HG02759 (cell line): ENCODE measurements around the gene VAMP5.
"Not testable (repeated sequence)": the region's sequence is repeated elsewhere in the genome, so short reads cannot be mapped to it uniquely, and the experiment has no call there.

ENCODE experiments used
- ATAC-seq: cut with Tn5 transposase; IDR thresholded peaks from one replicate; pipeline ENCODE4 v1.9.1; 2021; ENCODE audit warnings: mild to moderate bottlenecking, moderate library complexity; ENCODE audit not compliant: unreplicated experiment

The VAMP5 gene

GRCh38 chr2:85584354-85584856, at the start of gene VAMP5:
VAMP5 (plus strand) TSS chr2:85584431; CDS start chr2:85584491, 60 bp downstream.
- peak; percentile 77 for ATAC-seq

GRCh38 chr2:85534881-85535280, 49.4 kb upstream of the VAMP5 start:
- no peak for ATAC-seq

- ATAC-seq = no peak
These were observed 47.8 kb upstream of the VAMP5 start for GRCh38 chr2:85536479-85536878.

GRCh38 chr2:85537600-85538506, 46.4 kb upstream of the VAMP5 start:
- no peak for ATAC-seq

GRCh38 chr2:85538507-85539360, 45.5 kb upstream of the VAMP5 start, which contains the start of gene MAT2A:
MAT2A (plus strand) TSS chr2:85539168; CDS start chr2:85539288, 120 bp downstream.
- peak; percentile 78 for ATAC-seq

- peak; percentile 33 for ATAC-seq
These were observed 44.7 kb upstream of the VAMP5 start for GRCh38 chr2:85539361-85540132.

- ATAC-seq = no peak
These were observed 44.0 kb upstream of the VAMP5 start for GRCh38 chr2:85540133-85540648.

GRCh38 chr2:85541262-85541661, 43.0 kb upstream of the VAMP5 start:
- no peak for ATAC-seq

- no peak for ATAC-seq
These were observed 42.3 kb upstream of the VAMP5 start for GRCh38 chr2:85541753-85542457.

GRCh38 chr2:85542777-85543176, 41.5 kb upstream of the VAMP5 start:
- ATAC-seq = no peak

- ATAC-seq = not testable (repeated sequence)
These were observed 40.0 kb upstream of the VAMP5 start for GRCh38 chr2:85544254-85544691.

GRCh38 chr2:85544915-85545779, 39.1 kb upstream of the VAMP5 start:
- ATAC-seq = not testable (repeated sequence)

GRCh38 chr2:85545780-85546240, 38.4 kb upstream of the VAMP5 start:
- no peak for ATAC-seq

- no peak for ATAC-seq
These were observed 37.0 kb upstream of the VAMP5 start for GRCh38 chr2:85547089-85547858.

GRCh38 chr2:85547859-85548607, 36.2 kb upstream of the VAMP5 start:
- ATAC-seq = no peak

GRCh38 chr2:85548608-85548900, 35.7 kb upstream of the VAMP5 start:
- no peak for ATAC-seq

- ATAC-seq = no peak
These were observed 35.1 kb upstream of the VAMP5 start for GRCh38 chr2:85549095-85549494.
